H1 (cell line): ENCODE results near the gene ISOC1. TPM values are rescaled to one million over a fixed set of nuclear protein-coding genes. Genes with fewer than 3 reads are reported as not detected.
A peak's percentile ranks its signal among the peaks of the same experiment; 100 is the strongest.

Source experiments
- CTCF ChIA-PET: fragments of 300-600 bp; sonication (Branson Sonifier 250); formaldehyde crosslinking; loops from one replicate; lab custom pipeline; 2021; ENCODE audit not compliant: partially characterized antibody; lab: Charles Lee
- POLR2A ChIA-PET: fragments of 300-600 bp; sonication (Branson Sonifier 250); formaldehyde crosslinking; loops from one replicate; lab custom pipeline; 2021; ENCODE audit warnings: inconsistent platforms; ENCODE audit not compliant: partially characterized antibody; lab: Charles Lee
- DNase-seq, 2 experiments: peaks; one replicate each; pipeline versions ENCODE4 v3.0.0 to v3.0.0-alpha.2; 2010 to 2022; ENCODE audit warnings: low spot score in 2 of 2, low read depth in 1 of 2, mixed read lengths in 1 of 2
- FAIRE-seq: peaks from 2 replicates; lab custom pipeline; 2011; peaks lifted over from hg19 to GRCh38; lab: Jason Lieb, UNC
- H2AFZ ChIP-seq: 2 replicates; pipeline ENCODE4 v1.8.1; 2012; ENCODE audit warnings: low read length, inconsistent platforms
- H2AK5ac ChIP-seq: 2 replicates; pipeline ENCODE4 v1.6.1; 2013; ENCODE audit warnings: low read depth, low read length
- H2BK120ac ChIP-seq: replicated peaks from 2 replicates; pipeline ENCODE3; 2013; ENCODE audit warnings: low read depth, low read length, inconsistent platforms
- H2BK12ac ChIP-seq: 2 replicates; pipeline ENCODE4 v1.6.1; 2013; ENCODE audit warnings: low read depth, low read length
- H2BK15ac ChIP-seq: 2 replicates; pipeline ENCODE4 v1.6.1; 2013; ENCODE audit warnings: low read length
- H2BK20ac ChIP-seq: 2 replicates; pipeline ENCODE4 v1.6.1; 2013; ENCODE audit warnings: low read length
- H2BK5ac ChIP-seq: 2 replicates; pipeline ENCODE4 v1.6.1; 2013; ENCODE audit warnings: low read depth, low read length
- H3K14ac ChIP-seq: 2 replicates; pipeline ENCODE4 v1.6.1; 2013; ENCODE audit warnings: inconsistent platforms; ENCODE audit not compliant: insufficient read length
- H3K18ac ChIP-seq: 2 replicates; pipeline ENCODE4 v1.6.1; 2013; ENCODE audit warnings: low read length; ENCODE audit errors: extremely low read depth
- H3K23ac ChIP-seq: 2 replicates; pipeline ENCODE4 v1.6.1; 2013; ENCODE audit warnings: inconsistent platforms; ENCODE audit not compliant: insufficient read length
- H3K23me2 ChIP-seq: 2 replicates; pipeline ENCODE4 v1.6.1; 2013; ENCODE audit warnings: low read depth, low read length
- H3K27ac ChIP-seq: 2 replicates; pipeline ENCODE4 v1.6.1; 2011; ENCODE audit warnings: low read depth, low read length, inconsistent platforms
- H3K27me3 ChIP-seq, 4 experiments: replicated peaks in 1 of 4; 1 replicate in 1 of 4; 2 replicates in 3 of 4; pipeline versions ENCODE4 v1.6.1 to v1.8.1; 2011 to 2013; ENCODE audit warnings: low read length in 3 of 4, mild to moderate bottlenecking in 3 of 4, inconsistent platforms in 2 of 4, mixed read lengths in 2 of 4, moderate library complexity in 1 of 4; ENCODE audit not compliant: control insufficient read depth in 3 of 4, insufficient read depth in 3 of 4; ENCODE audit errors: extremely low read depth in 1 of 4
- H3K36me3 ChIP-seq, 4 experiments: 2 replicates each; pipeline versions ENCODE4 v1.6.1 to v1.8.1; 2011 to 2013; ENCODE audit warnings: mild to moderate bottlenecking in 4 of 4, low read length in 3 of 4, moderate library complexity in 2 of 4, control low read depth in 1 of 4, inconsistent platforms in 1 of 4; ENCODE audit not compliant: insufficient read depth in 4 of 4, control insufficient read depth in 2 of 4
- H3K4ac ChIP-seq: replicated peaks from 2 replicates; pipeline ENCODE3; 2013; ENCODE audit warnings: low read length, low read depth, mixed read lengths, inconsistent platforms; ENCODE audit not compliant: insufficient read length
- H3K4me1 ChIP-seq, 4 experiments: replicated peaks in 1 of 4; 1 replicate in 1 of 4; 2 replicates in 3 of 4; pipeline versions ENCODE4 v1.6.1 to v1.8.1; 2011 to 2013; ENCODE audit warnings: low read length in 3 of 4, inconsistent platforms in 2 of 4, mixed read lengths in 1 of 4; ENCODE audit not compliant: insufficient read depth in 4 of 4, control insufficient read depth in 3 of 4
- H3K4me2 ChIP-seq, 2 experiments: 2 replicates each; pipeline versions ENCODE4 v1.6.1 to v1.8.1; 2011 to 2013; ENCODE audit warnings: low read depth in 2 of 2, low read length in 2 of 2, control low read depth in 1 of 2, inconsistent platforms in 1 of 2, mild to moderate bottlenecking in 1 of 2; ENCODE audit not compliant: insufficient read depth in 1 of 2
- H3K4me3 ChIP-seq, 4 experiments: fragments of 200-600, 300-600 bp in 1 of 4; sonication (generic), shearing (Covaris generic), sonication (Bioruptor Twin) in 1 of 4; 2 replicates each; pipeline versions ENCODE4 v1.5.1 to v1.8.1; 2011 to 2016; ENCODE audit warnings: low read length in 4 of 4, low read depth in 3 of 4, control low read depth in 2 of 4, inconsistent platforms in 2 of 4, mild to moderate bottlenecking in 2 of 4, mixed read lengths in 1 of 4, moderate library complexity in 1 of 4; ENCODE audit not compliant: insufficient read depth in 2 of 4; ENCODE audit errors: extremely low read depth in 1 of 4
- H3K56ac ChIP-seq: replicated peaks from 2 replicates; pipeline ENCODE3; 2013; ENCODE audit warnings: low read depth, mild to moderate bottlenecking, mixed read lengths, low read length, inconsistent platforms; ENCODE audit not compliant: insufficient read length
- H3K79me1 ChIP-seq: 2 replicates; pipeline ENCODE4 v1.6.1; 2013; ENCODE audit warnings: low read depth, low read length, control low read depth
- H3K79me2 ChIP-seq, 2 experiments: 2 replicates each; pipeline versions ENCODE4 v1.6.1 to v1.8.1; 2012 to 2013; ENCODE audit warnings: low read length in 2 of 2, mild to moderate bottlenecking in 2 of 2, inconsistent platforms in 1 of 2; ENCODE audit not compliant: insufficient read depth in 2 of 2, control insufficient read depth in 1 of 2
- H3K9ac ChIP-seq, 4 experiments: replicated peaks in 1 of 4; 1 replicate in 1 of 4; 2 replicates in 3 of 4; pipeline versions ENCODE4 v1.6.1 to v1.8.1; 2011 to 2013; ENCODE audit warnings: low read depth in 3 of 4, low read length in 3 of 4, control low read depth in 2 of 4, mild to moderate bottlenecking in 2 of 4, moderate library complexity in 2 of 4, inconsistent platforms in 1 of 4; ENCODE audit errors: extremely low read depth in 1 of 4
- H3K9me3 ChIP-seq, 2 experiments: 2 replicates each; pipeline versions ENCODE4 v1.6.1 to v1.8.1; 2012 to 2013; ENCODE audit warnings: mild to moderate bottlenecking in 2 of 2, moderate library complexity in 2 of 2, control low read depth in 1 of 2, inconsistent platforms in 1 of 2, low read depth in 1 of 2, low read length in 1 of 2, mixed read lengths in 1 of 2; ENCODE audit not compliant: insufficient read depth in 2 of 2
- H4K20me1 ChIP-seq, 2 experiments: replicated peaks in 1 of 2; 2 replicates each; pipeline versions ENCODE3 to v1.8.1; 2011 to 2013; ENCODE audit warnings: inconsistent platforms in 2 of 2, low read length in 2 of 2, mild to moderate bottlenecking in 1 of 2; ENCODE audit not compliant: insufficient read depth in 2 of 2, control insufficient read depth in 1 of 2
- H4K5ac ChIP-seq: 2 replicates; pipeline ENCODE4 v1.6.1; 2013; ENCODE audit warnings: low read length, low read depth, mixed read lengths, inconsistent platforms; ENCODE audit not compliant: insufficient read length
- H4K8ac ChIP-seq: 2 replicates; pipeline ENCODE4 v1.8.0; 2013; ENCODE audit warnings: mild to moderate bottlenecking, moderate library complexity, low read length, inconsistent platforms; ENCODE audit not compliant: insufficient read depth; ENCODE audit errors: extremely low read depth
- H4K91ac ChIP-seq: replicated peaks from 2 replicates; pipeline ENCODE3; 2013; ENCODE audit warnings: low read length, mixed read lengths, inconsistent platforms; ENCODE audit not compliant: insufficient read length
- BRCA1 ChIP-seq: IDR thresholded peaks from 2 replicates; pipeline ENCODE4 v1.6.1; 2012; ENCODE audit warnings: low read depth, low read length, improper control_type of control experiment
- CBX8 ChIP-seq: fragments of 300-800, 300-1000 bp; sonication (generic); IDR thresholded peaks from 2 replicates; pipeline ENCODE4 v1.7.1; 2016; ENCODE audit warnings: low read depth, low read length, borderline replicate concordance
- CEBPB ChIP-seq: IDR thresholded peaks from 2 replicates; pipeline ENCODE4 v1.6.1; 2012; ENCODE audit warnings: low read depth, low read length
- KDM5A ChIP-seq: fragments of 200-600 bp; IDR thresholded peaks from 2 replicates; pipeline ENCODE4 v1.7.1; 2012; ENCODE audit warnings: mild to moderate bottlenecking, low read length, inconsistent platforms, mixed read lengths
- RNF2 ChIP-seq: fragments of 200-900, 300-1000 bp; sonication (generic); IDR thresholded peaks from 2 replicates; pipeline ENCODE4 v1.7.1; 2016; ENCODE audit warnings: borderline replicate concordance, low read depth, mild to moderate bottlenecking, antibody characterized with exemption, low read length; ENCODE audit not compliant: poor library complexity, severe bottlenecking; ENCODE audit errors: missing control alignments
- TCF12 ChIP-seq: IDR thresholded peaks from 2 replicates; pipeline ENCODE4 v1.6.1; 2011; ENCODE audit warnings: low read depth, mild to moderate bottlenecking, low read length
- YY1 ChIP-seq: IDR thresholded peaks from 2 replicates; pipeline ENCODE4 v1.6.1; 2011; ENCODE audit warnings: low read depth, mild to moderate bottlenecking, low read length
- polyA plus RNA-seq, 7 experiments: library from polyadenylated mRNA; depleted of rRNA in 3 of 7; stranded (reverse) in 5 of 7; unstranded in 2 of 7; fragments of >200 nt in 5 of 7; fragments of 200-250 nt in 2 of 7; gene quantifications; 1 replicate in 5 of 7; 2 replicates in 1 of 7; 4 replicates in 1 of 7; pipeline versions ENCODE4 v1.2.1 to v1.2.3, GENCODE V29; 2011 to 2013; ENCODE audit warnings: missing spikeins in 2 of 7, mixed read lengths in 2 of 7
- total RNA-seq: library from RNA; stranded (reverse); fragmentation: NEBNext Ultra II Directional; extraction: Animal tissue kit (Norgen Biotek cat#: 25700); gene quantifications from 2 replicates; pipeline ENCODE4 v1.2.1, GENCODE V29; 2021

ISOC1 gene
- total and polyA plus RNA-seq, 2 of the 8 experiments (the other 6 are each of a cell fraction or from before 2014, with no cell fraction given) = 27.7 to 34.9 TPM

DNA sequence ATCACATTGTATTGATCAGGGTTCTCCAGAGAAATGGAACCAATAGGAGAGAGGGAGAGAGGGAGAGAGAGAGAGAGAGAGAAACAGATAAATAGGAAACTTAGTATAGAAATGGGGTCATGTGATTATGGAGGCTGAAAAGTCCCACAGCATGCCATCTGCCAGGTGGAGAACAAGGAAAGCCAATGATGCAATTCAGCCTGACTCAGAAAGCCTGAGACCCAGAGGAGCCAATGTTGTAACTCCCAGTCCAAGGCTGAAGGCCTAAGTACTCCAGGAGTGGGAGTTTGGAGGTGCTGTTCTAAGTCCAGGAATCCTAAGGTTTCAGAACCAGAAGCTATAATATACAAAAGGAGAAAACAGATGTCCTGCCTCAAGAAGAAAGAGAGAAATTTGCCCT, 48.4 kb upstream of the ISOC1 start:
- H3K56ac ChIP-seq = no peak overlapping the region
- H3K36me3 ChIP-seq = no peaks in the 10 kb centered on the region
- no peaks in the 10 kb centered on the region for H3K9me3 ChIP-seq
- no peak overlapping the region for H4K8ac ChIP-seq
- H4K20me1 ChIP-seq = no peaks in the 10 kb centered on the region
- H3K4me1 ChIP-seq = no peaks in the 10 kb centered on the region
- no peak overlapping the region for H4K5ac ChIP-seq
- CTCF ChIA-PET = no interaction called here
- no peak overlapping the region for H3K4ac ChIP-seq
- no peak overlapping the region for H2AFZ ChIP-seq
- H2BK15ac ChIP-seq = no peak overlapping the region
- no peak overlapping the region for H3K18ac ChIP-seq
- H2AK5ac ChIP-seq = no peak overlapping the region
- H3K4me2 ChIP-seq = no peak overlapping the region
- H3K27ac ChIP-seq = no peak overlapping the region
- no peaks in the 10 kb centered on the region for H3K23me2 ChIP-seq
- no peak overlapping the region for H3K14ac ChIP-seq
- TF ChIP-seq BRCA1 = no peak
- TF ChIP-seq TCF12 = no peak
- TF ChIP-seq CEBPB = peak; percentile 37; the same call in 1 of the 2 replicates
- TF ChIP-seq RNF2 = no peak
- no peak for TF ChIP-seq YY1
- no peak for TF ChIP-seq CBX8
- TF ChIP-seq KDM5A = no peak
- DNase-seq (no peak), FAIRE-seq (no peak)
- POLR2A ChIA-PET = no interaction called here
- no peak overlapping the region for H2BK20ac ChIP-seq
- H3K23ac ChIP-seq = no peak overlapping the region
- H3K79me1 ChIP-seq = no peaks in the 10 kb centered on the region
- no peak overlapping the region for H3K9ac ChIP-seq
- no peak overlapping the region for H2BK5ac ChIP-seq
- H3K27me3 ChIP-seq = no peaks in the 10 kb centered on the region
- no peak overlapping the region for H2BK120ac ChIP-seq
- H2BK12ac ChIP-seq = no peak overlapping the region
- no peaks in the 10 kb centered on the region for H3K79me2 ChIP-seq
- H4K91ac ChIP-seq = no peak overlapping the region
- no peak overlapping the region for H3K4me3 ChIP-seq
